T-cell (primary cell): ENCODE data around the gene GGTLC3. TPM values are rescaled to one million over a fixed set of nuclear protein-coding genes. Genes with fewer than 3 reads are reported as not detected.
"Not testable (repeated sequence)": the region's sequence is repeated elsewhere in the genome, so short reads cannot be mapped to it uniquely, and the experiment has no call there.

Experiments used
- ATAC-seq, 4 experiments: fragments of 200-7000 bp in 3 of 4; fragments of 150-1000 bp in 1 of 4; cut with Tn5 transposase; replicated peaks in 1 of 4; 1 replicate in 3 of 4; 2 replicates in 1 of 4; pipeline ENCODE4 v1.10.0; 2021; ENCODE audit warnings: moderate library complexity in 3 of 4, mild to moderate bottlenecking in 2 of 4, moderate number of reproducible peaks in 1 of 4
- CTCF ChIA-PET, 2 donors: fragments of 300-600 bp; sonication (Branson Sonifier 250); formaldehyde crosslinking; loops; one replicate each; lab custom pipeline; 2022; ENCODE audit warnings: antibody characterized with exemption in 2 of 2; lab: Charles Lee
- POLR2A ChIA-PET, 2 donors: fragments of 300-600 bp; sonication (Branson Sonifier 250); formaldehyde crosslinking; loops; one replicate each; lab custom pipeline; 2022; ENCODE audit warnings: antibody characterized with exemption in 2 of 2; lab: Charles Lee
- DNase-seq, 35 experiments: peaks; one replicate each; pipeline versions ENCODE4 v3.0.0 to v3.0.0-alpha.2; 2013 to 2023
- H3K27ac ChIP-seq: one replicate; pipeline ENCODE4 v1.5.1; 2013; ENCODE audit warnings: low read length
- H3K27me3 ChIP-seq, 2 experiments: replicated peaks in 1 of 2; 1 replicate in 1 of 2; 2 replicates in 1 of 2; pipeline versions ENCODE4 v1.6.1 to v1.7.0; 2013; ENCODE audit warnings: low read length in 1 of 2, mixed read lengths in 1 of 2; ENCODE audit not compliant: control insufficient read depth in 2 of 2, insufficient read depth in 2 of 2; ENCODE audit errors: extremely low read depth in 1 of 2
- H3K36me3 ChIP-seq, 2 donors: 1 replicate in 1 of 2; 2 replicates in 1 of 2; pipeline versions ENCODE4 v1.6.1 to v1.7.0; 2013; ENCODE audit warnings: low read length in 1 of 2; ENCODE audit not compliant: control insufficient read depth in 2 of 2, insufficient read depth in 1 of 2; ENCODE audit errors: extremely low read depth in 1 of 2
- H3K4me1 ChIP-seq, 2 experiments: 1 replicate in 1 of 2; 2 replicates in 1 of 2; pipeline versions ENCODE4 v1.6.1 to v1.7.0; 2013; ENCODE audit warnings: low read length in 2 of 2, mixed read lengths in 1 of 2; ENCODE audit not compliant: insufficient read depth in 2 of 2, control insufficient read depth in 1 of 2; ENCODE audit errors: extremely low read depth in 1 of 2
- H3K4me3 ChIP-seq, 2 donors: 1 replicate in 1 of 2; 2 replicates in 1 of 2; pipeline versions ENCODE4 v1.5.1 to v1.7.0; 2013; ENCODE audit warnings: mild to moderate bottlenecking in 2 of 2, low read length in 1 of 2, moderate library complexity in 1 of 2; ENCODE audit not compliant: control insufficient read depth in 1 of 2; ENCODE audit errors: extremely low read depth in 1 of 2
- H3K9me3 ChIP-seq: 2 replicates; pipeline ENCODE4 v1.7.0; 2013
- H3K27ac Mint-ChIP-seq, 2 donors: one replicate each; pipeline ENCODE4 v1.8.0; 2020 to 2021; ENCODE audit warnings: mild to moderate bottlenecking in 2 of 2, mixed read lengths in 2 of 2
- H3K27me3 Mint-ChIP-seq, 2 donors: one replicate each; pipeline ENCODE4 v1.8.0; 2021 to 2022; ENCODE audit warnings: mixed read lengths in 2 of 2
- H3K36me3 Mint-ChIP-seq: one replicate; pipeline ENCODE4 v1.8.0; 2021; ENCODE audit warnings: mixed read lengths
- H3K4me1 Mint-ChIP-seq, 3 donors: one replicate each; pipeline ENCODE4 v1.8.0; 2020 to 2022; ENCODE audit warnings: mixed read lengths in 3 of 3, mild to moderate bottlenecking in 1 of 3
- H3K4me3 Mint-ChIP-seq, 3 donors: one replicate each; pipeline ENCODE4 v1.8.0; 2020 to 2022; ENCODE audit warnings: mild to moderate bottlenecking in 3 of 3, mixed read lengths in 3 of 3, moderate library complexity in 3 of 3
- H3K9me3 Mint-ChIP-seq, 3 donors: one replicate each; pipeline ENCODE4 v1.8.0; 2020 to 2022; ENCODE audit warnings: mixed read lengths in 3 of 3
- WGBS: methylation state at CpG from one replicate; pipeline ENCODE4 v1.1.5; 2013; ENCODE audit warnings: missing lambda C conversion rate; ENCODE audit not compliant: insufficient coverage; 5-methylcytosine and 5-hydroxymethylcytosine counted together
- total RNA-seq, 35 experiments: library from RNA in 6 of 35; stranded (reverse) in 6 of 35; fragments of 120-200 nt in 1 of 35; gene quantifications; one replicate each; pipeline versions ENCODE4 v1.2.1 to v1.2.4 and lab custom pipeline; 2013 to 2026

The GGTLC3 gene
- not detected for total RNA-seq
- total RNA-seq (2013): not detected
- 0 to 0.07 (median 0) reads per million in 29 experiments for total RNA-seq (lab: John Stamatoyannopoulos, UW)

DNA sequence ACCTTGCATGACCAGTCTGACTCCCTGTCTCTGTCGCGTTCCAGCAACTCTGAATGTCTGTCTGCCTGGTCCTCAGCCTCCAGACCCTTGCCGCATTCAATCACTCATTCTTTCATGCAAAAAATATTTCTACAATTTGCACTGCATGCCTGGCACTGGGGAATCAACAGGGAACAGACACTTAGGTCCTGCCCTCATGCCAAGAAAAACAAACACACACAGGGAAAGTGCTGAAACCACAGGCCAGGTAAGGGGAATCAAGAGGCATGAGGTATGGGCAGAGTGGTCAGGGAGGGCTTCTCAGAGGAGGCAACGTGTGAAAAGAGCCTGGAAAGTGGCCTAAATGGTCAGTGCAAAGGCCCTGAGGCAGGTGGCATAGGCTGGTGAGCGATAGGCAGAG, at the start of gene GGTLC3:
TSS of gene GGTLC3 (minus strand) at position 101 of the 400 bp plus-strand sequence. CDS start 264 bp downstream, outside the sequence.
- not testable (repeated sequence) for H3K36me3 Mint-ChIP-seq, H3K4me1 Mint-ChIP-seq

DNA sequence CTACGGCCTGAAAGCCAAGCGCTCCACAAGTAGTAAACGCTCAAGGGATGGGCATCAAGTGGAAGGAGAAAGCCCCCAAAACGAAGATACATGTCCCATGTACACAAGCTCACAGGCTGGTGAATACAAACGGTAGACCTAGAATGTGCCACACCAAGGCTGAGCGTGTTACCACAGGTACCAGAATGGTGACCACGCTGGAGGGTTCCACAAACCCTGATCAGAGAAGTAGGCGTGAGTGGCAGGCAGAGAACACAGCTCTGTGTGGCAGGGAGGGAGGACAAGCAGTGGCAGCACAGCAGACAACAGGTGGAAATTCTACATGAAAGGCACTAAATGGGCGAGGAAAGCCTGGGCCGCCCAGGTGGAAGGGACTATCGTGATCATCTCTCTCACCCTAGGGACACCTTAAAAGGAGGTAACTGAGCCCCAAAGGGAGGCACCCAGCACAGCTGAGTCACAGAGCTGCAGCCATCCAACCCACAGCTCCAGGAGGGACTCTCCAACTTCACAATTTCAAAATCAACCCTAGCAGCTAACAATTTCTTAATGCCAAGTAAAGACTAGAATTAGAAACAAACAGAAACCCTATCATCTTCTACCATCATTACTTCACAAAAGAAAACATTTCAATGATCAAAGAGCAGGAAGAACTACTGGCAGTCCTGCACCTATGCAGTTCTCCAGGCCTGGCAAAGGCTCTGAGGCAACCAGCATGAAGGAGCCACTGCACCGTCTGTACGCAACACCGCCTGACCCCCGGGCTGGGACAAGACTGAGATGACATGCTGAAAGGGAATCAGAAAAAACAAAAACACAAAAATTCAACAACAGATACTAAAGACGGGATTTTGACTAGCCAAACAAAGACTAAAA, 42.4 kb upstream of the GGTLC3 start:
- POLR2A ChIA-PET, H3K27me3 Mint-ChIP-seq, H3K9me3 ChIP-seq, H3K36me3 Mint-ChIP-seq, H3K27me3 ChIP-seq, H3K4me3 ChIP-seq, H3K27ac Mint-ChIP-seq, CTCF ChIA-PET, H3K4me3 Mint-ChIP-seq, DNase-seq, H3K9me3 Mint-ChIP-seq, H3K36me3 ChIP-seq, H3K4me1 ChIP-seq, H3K27ac ChIP-seq, H3K4me1 Mint-ChIP-seq: not testable (repeated sequence)
- no CpG with 5 or more reads among the region's 16 CpGs for WGBS
- ATAC-seq: peak; percentile 81 to 92 (median 87)

More for the DNA sequence above, at the start of gene GGTLC3:
- H3K27ac Mint-ChIP-seq, H3K9me3 ChIP-seq, H3K27me3 Mint-ChIP-seq, H3K27me3 ChIP-seq, POLR2A ChIA-PET, H3K4me3 Mint-ChIP-seq, H3K27ac ChIP-seq, H3K4me1 ChIP-seq, DNase-seq, H3K36me3 ChIP-seq, CTCF ChIA-PET, ATAC-seq, H3K9me3 Mint-ChIP-seq, H3K4me3 ChIP-seq: not testable (repeated sequence)
- no CpG with 5 or more reads among the region's 5 CpGs for WGBS

DNA sequence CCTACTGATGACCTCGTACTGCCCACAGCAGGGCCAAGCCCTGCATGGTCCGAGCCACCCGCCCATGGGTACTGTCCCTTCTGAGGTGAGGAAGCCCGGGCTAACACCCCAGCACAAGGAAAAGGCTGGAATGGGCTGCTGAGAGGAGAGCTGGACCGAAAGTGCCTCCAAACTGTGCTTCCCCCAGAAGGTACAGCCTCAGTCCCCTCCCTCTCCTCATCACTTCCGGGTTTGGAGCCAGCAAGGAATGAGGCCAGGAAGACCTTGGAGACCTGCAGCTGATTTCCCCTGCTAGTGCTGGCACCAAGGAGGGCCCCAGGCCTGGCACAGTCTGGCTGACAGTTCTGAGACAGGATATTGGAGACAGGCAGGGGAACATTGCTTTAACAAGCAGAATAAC, 41.0 kb upstream of the GGTLC3 start:
- H3K27me3 ChIP-seq, H3K4me1 ChIP-seq, H3K4me3 Mint-ChIP-seq, H3K4me3 ChIP-seq, H3K36me3 Mint-ChIP-seq, H3K27ac ChIP-seq, H3K9me3 ChIP-seq, POLR2A ChIA-PET, DNase-seq, H3K36me3 ChIP-seq, H3K27me3 Mint-ChIP-seq, H3K27ac Mint-ChIP-seq, ATAC-seq, CTCF ChIA-PET, H3K9me3 Mint-ChIP-seq, H3K4me1 Mint-ChIP-seq: not testable (repeated sequence)
- WGBS: no CpG with 5 or more reads among the region's 6 CpGs

DNA sequence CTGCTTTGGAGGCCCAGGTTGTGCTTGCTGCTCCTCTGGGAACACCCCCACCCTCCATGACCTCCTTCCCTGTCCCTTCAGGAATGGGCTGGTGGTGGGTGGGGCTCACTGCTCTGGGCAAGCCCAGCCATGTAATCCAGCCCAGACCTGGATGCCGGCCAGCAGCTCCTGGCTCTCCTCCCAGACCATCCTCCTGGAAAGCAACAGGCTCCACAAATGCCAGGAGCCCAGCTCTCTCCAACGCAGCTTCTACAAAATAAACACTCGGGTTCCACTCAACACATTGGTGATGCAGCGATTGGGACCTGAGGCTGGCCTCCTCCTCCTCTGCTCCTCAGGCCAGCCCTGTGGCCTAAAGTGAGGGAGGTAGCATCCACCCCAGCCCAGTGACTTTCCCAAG, 40.6 kb upstream of the GGTLC3 start:
- CTCF ChIA-PET, H3K27me3 ChIP-seq: not testable (repeated sequence)

DNA sequence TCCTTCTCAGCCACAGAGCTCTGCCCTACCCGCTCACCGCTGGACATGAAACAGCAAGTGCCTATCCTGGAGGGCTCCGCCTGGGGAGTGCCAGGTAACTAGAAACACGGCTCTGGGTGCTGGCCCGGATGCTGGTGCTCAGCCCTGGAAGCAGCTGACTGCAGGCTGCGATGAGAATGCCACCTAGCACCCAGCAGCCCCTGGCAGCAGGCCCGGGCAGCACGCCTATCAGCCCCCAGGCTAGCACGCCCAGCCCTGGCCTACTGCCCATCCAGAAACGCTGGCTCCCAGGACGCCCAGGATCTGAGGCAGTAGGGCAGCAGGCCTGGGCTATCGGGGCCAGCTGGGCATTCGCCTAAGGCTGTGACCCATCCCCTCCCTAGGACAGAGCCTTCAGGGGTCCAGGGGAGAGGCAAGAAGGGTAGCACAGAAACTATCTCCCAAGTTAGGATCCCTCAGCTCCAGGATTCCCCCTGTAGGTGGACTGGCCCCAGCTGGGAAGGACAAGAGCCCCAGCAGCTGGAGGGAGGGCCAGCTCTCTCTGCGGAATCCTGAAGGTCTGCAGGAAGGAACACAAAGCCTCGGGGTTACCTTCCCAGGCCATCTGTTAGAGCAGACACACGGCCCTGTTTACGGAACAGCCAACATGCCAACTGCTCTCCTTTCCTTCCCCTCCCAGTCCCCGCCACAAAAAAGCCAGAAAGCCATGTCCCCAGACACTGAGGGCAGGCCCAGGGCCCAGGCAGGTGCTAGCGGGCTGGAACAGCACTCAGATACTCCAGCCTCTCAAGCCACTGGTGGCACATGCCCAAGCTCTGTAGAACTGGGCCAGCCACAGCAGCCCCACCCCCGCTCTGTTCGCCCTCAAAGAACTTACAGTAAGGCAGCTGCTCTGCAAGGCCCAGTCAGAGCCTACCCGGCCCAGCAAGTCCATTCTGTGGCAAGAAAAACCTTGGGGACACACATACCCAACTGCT, 36.6 kb upstream of the GGTLC3 start:
- H3K9me3 Mint-ChIP-seq, H3K27me3 Mint-ChIP-seq, H3K27me3 ChIP-seq, H3K27ac ChIP-seq, CTCF ChIA-PET, H3K4me3 Mint-ChIP-seq, H3K36me3 ChIP-seq, H3K4me1 Mint-ChIP-seq, H3K4me3 ChIP-seq, POLR2A ChIA-PET, H3K4me1 ChIP-seq, DNase-seq, H3K36me3 Mint-ChIP-seq, ATAC-seq, H3K9me3 ChIP-seq, H3K27ac Mint-ChIP-seq: not testable (repeated sequence)
- no CpG with 5 or more reads among the region's 22 CpGs for WGBS

More for the DNA sequence above, 40.6 kb upstream of the GGTLC3 start:
- H3K4me3 ChIP-seq, H3K4me1 Mint-ChIP-seq, H3K27me3 Mint-ChIP-seq, H3K36me3 ChIP-seq, POLR2A ChIA-PET, ATAC-seq, H3K27ac Mint-ChIP-seq, H3K4me3 Mint-ChIP-seq, H3K9me3 ChIP-seq, H3K4me1 ChIP-seq, H3K9me3 Mint-ChIP-seq, DNase-seq, H3K36me3 Mint-ChIP-seq, H3K27ac ChIP-seq: not testable (repeated sequence)
- no CpG with 5 or more reads among the region's 4 CpGs for WGBS

DNA sequence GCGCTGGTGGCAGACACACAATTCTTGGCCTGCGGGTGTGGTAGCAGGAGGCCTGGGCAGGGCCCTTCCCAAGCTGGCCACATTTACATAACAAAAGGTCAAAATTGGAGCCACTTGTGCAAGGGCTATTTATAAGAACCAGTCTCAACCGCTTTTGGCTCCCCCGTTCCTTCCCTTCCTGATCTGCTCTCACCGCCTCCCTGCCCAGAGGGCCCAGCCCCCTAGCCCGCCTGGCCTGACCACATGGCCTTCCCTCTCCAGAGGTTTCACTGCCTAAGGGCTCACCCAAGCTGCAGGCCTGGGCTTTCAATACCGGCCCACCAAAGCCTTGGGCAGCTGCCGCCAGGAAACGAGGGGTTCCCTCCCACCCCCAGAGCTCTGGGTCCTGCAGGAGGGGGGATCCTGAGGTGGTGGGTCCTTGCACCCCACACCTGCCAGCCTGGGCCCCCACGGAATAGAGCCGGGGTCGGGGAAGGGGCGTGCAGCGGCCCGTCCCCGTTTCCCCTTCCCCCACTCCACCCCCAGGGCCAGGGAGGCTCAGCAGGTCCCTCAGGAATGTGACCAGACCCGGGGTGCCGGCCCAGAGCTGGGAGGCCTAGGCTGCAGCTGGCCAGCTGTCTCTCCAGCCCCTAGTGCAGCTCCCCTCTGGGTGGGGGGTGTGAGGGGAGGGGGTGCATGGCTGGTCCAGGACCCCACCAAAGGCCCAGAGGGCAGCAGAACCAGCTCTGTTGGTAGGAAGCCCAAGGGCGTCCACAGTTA, 35.1 kb upstream of the GGTLC3 start:
- H3K9me3 ChIP-seq, H3K27ac Mint-ChIP-seq, H3K4me3 Mint-ChIP-seq, H3K4me1 ChIP-seq, H3K4me3 ChIP-seq, CTCF ChIA-PET, H3K36me3 ChIP-seq, ATAC-seq, H3K4me1 Mint-ChIP-seq, H3K9me3 Mint-ChIP-seq, H3K27ac ChIP-seq, H3K27me3 Mint-ChIP-seq, POLR2A ChIA-PET, H3K27me3 ChIP-seq, DNase-seq, H3K36me3 Mint-ChIP-seq: not testable (repeated sequence)
- WGBS: no CpG with 5 or more reads among the region's 19 CpGs
